MCF 10A (cell line): Measurements from ENCODE around the gene RELCH. TPM values are rescaled to one million over a fixed set of nuclear protein-coding genes. Genes with fewer than 3 reads are reported as not detected.

ENCODE experiments used
- BruUV-seq: library from RNA; stranded (reverse); fragments of 400-500 nt; replicated peaks from 2 replicates; lab custom pipeline; 2021; lab: Mats Ljungman, UMichigan
- CTCF ChIA-PET: fragments of 300-600 bp; sonication (Branson Sonifier 250); formaldehyde crosslinking; extraction: SDS; loops from one replicate; lab custom pipeline; 2021; ENCODE audit warnings: antibody characterized with exemption, inconsistent platforms; lab: Yijun Ruan, JAX
- POLR2A ChIA-PET: fragments of 300-600, 350-650 bp; sonication (Branson Sonifier 250); formaldehyde crosslinking; extraction: SDS; loops from one replicate; lab custom pipeline; 2020; ENCODE audit warnings: antibody characterized with exemption, inconsistent platforms; lab: Yijun Ruan, JAX
- DNase-seq: peaks from one replicate; pipeline ENCODE4 v3.0.0-alpha.2; 2018; ENCODE audit not compliant: unreplicated experiment
- H3K27ac Mint-ChIP-seq: one replicate; pipeline ENCODE4 v1.8.0; 2022; ENCODE audit warnings: mild to moderate bottlenecking, low read depth, mixed read lengths; ENCODE audit not compliant: unreplicated experiment
- H3K27me3 Mint-ChIP-seq: one replicate; pipeline ENCODE4 v1.8.0; 2022; ENCODE audit warnings: mixed read lengths; ENCODE audit not compliant: insufficient read depth, unreplicated experiment
- H3K36me3 Mint-ChIP-seq: one replicate; pipeline ENCODE4 v1.8.0; 2022; ENCODE audit warnings: mild to moderate bottlenecking, moderate library complexity, mixed read lengths; ENCODE audit not compliant: insufficient read depth, unreplicated experiment
- H3K4me1 Mint-ChIP-seq: one replicate; pipeline ENCODE4 v1.8.0; 2022; ENCODE audit warnings: mixed read lengths; ENCODE audit not compliant: insufficient read depth, unreplicated experiment
- H3K4me3 Mint-ChIP-seq: one replicate; pipeline ENCODE4 v1.8.0; 2022; ENCODE audit warnings: mild to moderate bottlenecking, moderate library complexity, mixed read lengths; ENCODE audit not compliant: unreplicated experiment
- H3K9me3 Mint-ChIP-seq: one replicate; pipeline ENCODE4 v1.8.0; 2022; ENCODE audit warnings: mixed read lengths; ENCODE audit not compliant: unreplicated experiment
- CTCF ChIP-seq: fragments of 200-600 bp; IDR thresholded peaks from one replicate; pipeline ENCODE4 v1.8.0; 2022; ENCODE audit warnings: antibody characterized with exemption, mild to moderate bottlenecking; ENCODE audit not compliant: unreplicated experiment
- intact Hi-C: fragments of 100-400 bp; cut with micrococcal nuclease; formaldehyde crosslinking; loops from 2 replicates; pipeline ENCODE4 v1.14.1; 2022
- total RNA-seq: library from RNA; stranded (reverse); gene quantifications from 2 replicates; pipeline ENCODE4 v1.2.3, GENCODE V29; 2022

The RELCH gene
- total RNA-seq, 1 experiment from 2014 or later: 24.7 TPM

DNA sequence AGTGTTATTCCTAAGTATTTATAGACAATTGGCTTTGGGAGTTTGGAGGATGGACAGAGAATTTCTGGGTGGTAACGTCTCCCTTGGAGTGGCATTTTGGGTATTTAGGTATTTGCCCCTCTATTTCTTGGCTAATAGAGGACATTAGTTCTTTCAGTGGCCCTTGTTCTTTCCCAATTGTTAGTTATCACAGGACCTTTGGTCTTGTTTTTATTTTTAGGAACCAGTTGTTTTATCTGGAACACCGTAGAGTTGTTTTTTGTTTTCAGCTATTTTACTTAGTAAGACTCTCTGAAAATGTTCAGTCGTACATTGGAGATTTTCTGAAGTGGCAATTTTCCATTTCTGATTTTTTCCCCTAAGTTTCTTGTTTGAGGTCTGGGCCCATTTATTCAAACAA, 97.6 kb downstream of the RELCH start:
- peaks cover 11% of the 10 kb centered on the region for H3K4me1 Mint-ChIP-seq
- POLR2A ChIA-PET: no interaction called here
- no peak overlapping the region for H3K4me3 Mint-ChIP-seq
- H3K27me3 Mint-ChIP-seq: no peaks in the 10 kb centered on the region
- no peak for TF ChIP-seq CTCF
- no TSS peak for BruUV-seq
- H3K36me3 Mint-ChIP-seq: peaks cover 30% of the 10 kb centered on the region
- no peak for DNase-seq
- CTCF ChIA-PET: no interaction called here
- no peaks in the 10 kb centered on the region for H3K9me3 Mint-ChIP-seq
- intact Hi-C loops: no loop called here
- no peak overlapping the region for H3K27ac Mint-ChIP-seq

GRCh38 chr18:62285281-62285680, 98.2 kb downstream of the RELCH start:
- peaks cover 27% of the 10 kb centered on the region for H3K36me3 Mint-ChIP-seq
- ChIA-PET POLR2A (no interaction called here), CTCF (interaction anchor here (0.6 kb wide), 1 partner anchor 275 kb away, joined by 4 read pairs; no protein-coding TSS in a partner anchor)
- H3K4me1 Mint-ChIP-seq: peaks cover 11% of the 10 kb centered on the region
- H3K27me3 Mint-ChIP-seq: no peaks in the 10 kb centered on the region
- no peak overlapping the region for H3K4me3 Mint-ChIP-seq
- TF ChIP-seq CTCF: no peak
- no peaks in the 10 kb centered on the region for H3K9me3 Mint-ChIP-seq
- DNase-seq: no peak
- intact Hi-C loops: no loop called here
- H3K27ac Mint-ChIP-seq: no peak overlapping the region
- no TSS peak for BruUV-seq

- POLR2A ChIA-PET: no interaction called here
- CTCF ChIA-PET: no interaction called here
- H3K27ac Mint-ChIP-seq: no peak overlapping the region
These were observed 101.0 kb downstream of the RELCH start for GRCh38 chr18:62287781-62288664.

DNA sequence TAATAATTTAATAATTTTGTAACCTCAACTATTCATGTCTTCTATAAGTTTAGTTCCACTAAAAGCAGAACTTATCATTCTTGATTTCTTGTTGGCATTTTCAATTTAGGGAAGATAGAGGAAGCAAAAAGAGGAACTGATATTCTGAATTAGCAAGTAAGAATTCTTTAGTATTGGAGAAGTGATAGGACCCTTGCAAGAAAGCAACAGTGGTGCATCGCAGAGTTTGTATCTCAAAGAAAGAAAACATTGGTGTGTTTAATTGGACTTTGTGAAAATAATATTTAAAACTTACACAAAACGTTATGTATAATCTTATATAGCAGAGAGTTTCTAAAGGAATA, 101.6 kb downstream of the RELCH start:
- Mint-ChIP-seq H3K27ac (no peak overlapping the region), H3K4me3 (no peak overlapping the region), H3K4me1 (no peaks in the 10 kb centered on the region), H3K9me3 (no peaks in the 10 kb centered on the region), H3K36me3 (peaks cover 21% of the 10 kb centered on the region), H3K27me3 (no peaks in the 10 kb centered on the region)
- intact Hi-C loops: no loop called here
- ChIA-PET CTCF (no interaction called here), POLR2A (no interaction called here)
- no peak for DNase-seq
- no TSS peak for BruUV-seq
- TF ChIP-seq CTCF: no peak

More at GRCh38 chr18:62287781-62288664, 101.0 kb downstream of the RELCH start:
- TF ChIP-seq CTCF: no peak
- peaks cover 27% of the 10 kb centered on the region for H3K36me3 Mint-ChIP-seq
- no peak overlapping the region for H3K4me3 Mint-ChIP-seq
- no peaks in the 10 kb centered on the region for H3K4me1 Mint-ChIP-seq
- DNase-seq: no peak
- no peaks in the 10 kb centered on the region for H3K9me3 Mint-ChIP-seq
- H3K27me3 Mint-ChIP-seq: no peaks in the 10 kb centered on the region
- no TSS peak for BruUV-seq
- intact Hi-C loops: no loop called here
